ENCODE measurements around the gene ASNSD1.
"Not testable (repeated sequence)": the region's sequence is repeated elsewhere in the genome, so short reads cannot be mapped to it uniquely, and the experiment has no call there.

The ASNSD1 gene

DNA sequence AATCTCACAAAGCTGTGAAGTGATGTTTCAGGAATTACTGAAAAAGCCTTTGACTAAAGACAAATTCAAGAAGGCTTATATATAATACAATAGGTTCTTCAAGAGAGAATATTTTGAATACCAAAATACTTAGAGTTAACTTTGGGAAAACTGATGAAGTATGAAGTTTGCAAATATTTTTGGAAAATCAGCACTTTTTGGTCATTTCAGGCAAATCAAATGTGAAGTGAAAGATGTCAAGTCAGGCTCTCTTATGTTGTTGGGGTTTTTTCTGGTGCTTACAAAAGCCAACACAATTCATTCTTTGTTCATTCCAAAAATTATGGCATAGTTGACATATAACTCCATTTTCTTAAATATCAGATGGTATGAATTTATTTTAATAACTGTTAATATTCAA, 14.7 kb upstream of the ASNSD1 start:
- no peak for DNase-seq (ENCODE audit: low spot score)

DNA sequence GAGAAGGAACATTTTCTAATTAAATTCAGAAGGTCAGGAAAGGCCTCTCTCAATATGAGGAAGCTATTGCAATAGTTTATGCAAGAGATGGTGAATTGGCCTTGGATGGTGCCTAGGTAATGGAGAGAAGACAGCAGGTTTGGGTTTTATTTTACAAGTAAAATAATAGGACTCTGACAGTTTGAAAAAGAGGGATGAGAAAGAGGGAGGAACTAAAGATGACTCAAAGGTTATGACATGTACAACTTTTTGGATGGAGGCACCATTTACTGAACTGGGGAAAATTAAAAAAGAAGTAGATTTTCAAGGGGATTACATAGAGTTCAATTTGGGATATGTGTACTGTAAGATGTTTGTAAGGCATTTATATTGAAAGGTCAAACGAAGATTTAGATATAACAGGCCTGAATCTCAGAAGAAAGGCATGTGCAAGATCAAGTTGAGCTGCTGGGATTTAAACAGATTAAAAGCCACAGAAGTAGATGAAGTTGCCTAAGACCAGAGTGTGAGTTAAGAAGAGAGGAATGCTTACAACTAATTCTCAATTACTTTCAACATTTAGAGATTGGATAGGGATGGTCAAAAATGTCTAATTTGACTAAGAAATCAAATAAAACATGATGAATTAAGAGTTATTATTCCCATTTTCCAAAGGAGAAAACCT, 12.3 kb upstream of the ASNSD1 start:
- no peak for DNase-seq (ENCODE audit: low spot score)

DNA sequence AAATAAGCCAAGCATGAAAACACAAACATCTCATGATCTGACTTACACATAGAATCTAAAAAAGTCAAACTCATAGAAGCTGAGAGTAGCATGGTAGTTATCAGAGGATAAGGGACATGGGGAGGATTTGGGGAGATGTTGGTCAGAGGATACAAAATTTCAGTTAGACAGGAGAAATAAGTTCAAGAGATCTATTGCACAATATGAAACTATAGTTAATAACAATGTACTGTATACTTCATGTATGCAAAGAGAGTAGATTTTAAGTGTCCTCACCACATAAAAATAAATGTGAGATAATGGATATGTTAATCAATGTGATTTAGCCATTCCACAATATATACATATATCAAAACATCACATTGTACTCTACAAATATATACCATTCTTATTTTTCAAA, 10.0 kb upstream of the ASNSD1 start:
- DNase-seq (ENCODE audit: low spot score) = no peak

DNA sequence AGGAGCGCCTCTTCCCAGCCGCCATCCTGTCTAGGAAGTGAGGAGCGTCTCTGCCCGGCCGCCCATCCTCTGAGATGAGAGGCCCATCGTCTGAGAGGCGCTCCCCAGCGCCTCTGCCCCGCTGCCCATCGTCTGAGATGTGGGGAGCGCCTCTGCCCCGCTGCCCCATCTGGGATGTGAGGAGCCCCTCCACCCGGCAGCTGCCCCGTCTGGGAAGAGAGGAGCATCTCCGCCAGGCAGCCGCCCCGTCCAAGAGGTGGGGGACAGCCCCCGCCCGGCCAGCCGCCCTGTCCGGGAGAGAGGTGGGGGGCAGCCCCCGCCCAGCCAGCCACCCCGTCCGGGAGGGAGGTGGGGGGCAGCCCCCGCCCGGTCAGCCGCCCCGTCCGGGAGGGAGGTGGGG, 7.8 kb upstream of the ASNSD1 start:
- DNase-seq (ENCODE audit: low spot score) = not testable (repeated sequence)

DNA sequence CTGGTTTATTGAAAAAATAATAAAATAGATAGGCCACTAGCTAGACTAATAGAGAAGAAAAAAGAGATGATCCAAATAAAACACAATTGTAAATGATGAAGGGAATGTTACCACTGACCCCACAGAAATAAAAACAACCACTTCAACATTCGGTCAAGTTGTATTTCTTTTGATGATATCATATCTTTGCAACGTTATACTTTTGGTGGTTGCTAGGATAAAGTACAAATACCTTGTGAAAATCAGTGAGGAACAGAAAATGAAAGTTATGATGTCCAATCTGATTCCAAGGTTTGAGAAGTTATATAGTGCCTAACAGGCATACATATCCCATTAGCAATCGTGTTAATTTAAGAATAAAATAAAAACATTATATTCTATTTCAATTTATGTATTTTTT, 6.6 kb upstream of the ASNSD1 start:
- no peak for DNase-seq (ENCODE audit: low spot score)

DNA sequence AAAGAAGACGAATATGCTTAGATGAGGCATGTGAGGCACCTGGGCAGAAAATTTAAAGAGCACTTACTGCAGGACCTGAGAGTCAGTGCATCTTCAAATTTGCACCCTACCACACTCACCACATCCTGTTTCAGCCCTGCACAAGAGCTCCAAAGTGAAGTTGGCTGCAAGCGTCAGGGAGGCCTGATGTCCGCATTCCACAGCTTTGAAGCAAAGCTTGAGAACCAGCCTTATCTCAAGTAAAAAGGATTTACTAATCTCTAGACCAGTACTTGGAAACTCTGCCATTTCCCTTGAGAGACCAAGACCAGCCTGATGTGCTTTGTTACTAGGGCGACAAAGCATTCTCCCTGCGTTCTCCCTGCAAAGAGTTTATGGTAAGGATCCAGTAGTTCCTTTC, 3.4 kb upstream of the ASNSD1 start:
- no peak for DNase-seq (ENCODE audit: low spot score)

DNA sequence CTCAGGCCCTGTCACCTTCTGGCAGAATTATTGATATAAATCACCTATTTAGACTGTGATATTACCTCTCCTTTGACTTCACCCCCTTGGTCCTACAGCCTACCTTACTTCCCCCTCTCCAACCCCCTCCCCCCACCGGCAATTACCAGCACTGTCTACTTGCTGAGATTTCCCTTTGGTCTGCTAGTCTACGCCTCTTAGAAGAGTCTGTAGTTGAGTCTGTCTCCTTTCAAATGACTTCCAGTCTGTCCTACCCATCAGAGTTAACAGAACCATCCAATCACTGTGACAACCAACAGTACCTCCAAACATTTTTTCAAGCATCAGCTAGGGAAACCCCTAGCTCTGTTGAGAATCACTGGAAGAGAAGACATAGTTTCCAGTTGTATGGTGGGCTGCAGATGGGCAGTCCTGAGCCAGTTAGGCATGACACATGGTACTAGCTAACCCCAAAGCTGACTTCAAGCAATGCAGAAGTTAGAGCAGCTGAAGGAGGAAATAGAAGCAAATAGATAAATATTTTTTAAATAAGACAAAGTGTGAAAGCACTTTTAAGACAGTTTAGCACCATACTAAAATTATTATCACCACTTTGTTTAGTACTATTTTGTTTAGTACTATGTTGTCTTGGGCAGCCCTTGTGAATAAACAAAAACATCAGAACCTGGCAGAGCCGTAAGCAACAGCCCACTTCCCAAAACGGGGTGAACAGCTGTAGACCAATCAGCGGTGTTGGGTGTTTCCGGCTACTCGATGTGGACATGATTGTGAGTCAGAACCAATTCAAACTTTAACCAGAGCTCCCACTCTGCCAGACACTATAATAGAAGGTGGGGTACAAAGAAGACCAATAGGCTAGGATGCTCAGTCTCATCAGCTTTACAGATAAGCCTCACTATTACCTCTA, 2.7 kb upstream of the ASNSD1 start:
- DNase-seq (ENCODE audit: low spot score) = no peak

DNA sequence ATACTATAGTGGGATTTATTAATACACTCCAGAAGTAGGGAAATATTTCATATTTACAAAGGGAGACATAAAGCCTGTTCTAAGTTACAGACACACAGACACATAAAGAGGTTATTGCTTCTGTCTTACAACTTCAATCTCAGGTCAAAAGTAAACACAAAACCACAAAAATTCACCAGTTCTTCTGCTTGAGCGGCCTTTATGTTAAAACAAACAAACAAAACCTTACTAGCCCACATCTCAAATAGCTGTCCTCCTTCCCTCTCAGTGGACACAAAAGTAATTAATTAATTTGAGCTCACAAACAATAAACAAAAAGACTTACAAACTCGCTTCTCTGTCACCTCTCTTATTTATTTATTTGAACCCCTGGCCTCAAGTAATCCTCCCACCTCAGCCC, 1.5 kb upstream of the ASNSD1 start:
- DNase-seq (ENCODE audit: low spot score) = peak; percentile 69

DNA sequence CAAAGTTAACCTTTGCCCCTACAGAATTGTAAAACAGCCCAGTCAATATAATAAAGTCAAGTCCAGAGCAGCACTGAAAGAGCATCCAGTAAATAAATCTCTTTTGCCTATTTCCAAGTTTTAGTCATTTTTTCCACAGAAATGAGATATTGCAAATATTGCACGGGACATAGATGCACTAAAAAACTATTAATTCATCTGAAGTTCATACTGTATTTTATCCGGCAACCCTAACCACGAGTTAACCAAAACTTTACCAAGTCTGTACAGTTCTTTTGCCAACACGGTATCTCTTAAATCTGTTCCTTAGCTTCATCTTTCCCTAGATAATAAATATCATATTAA, 484 bp upstream of the ASNSD1 start:
- no peak for DNase-seq (ENCODE audit: low spot score)

DNA sequence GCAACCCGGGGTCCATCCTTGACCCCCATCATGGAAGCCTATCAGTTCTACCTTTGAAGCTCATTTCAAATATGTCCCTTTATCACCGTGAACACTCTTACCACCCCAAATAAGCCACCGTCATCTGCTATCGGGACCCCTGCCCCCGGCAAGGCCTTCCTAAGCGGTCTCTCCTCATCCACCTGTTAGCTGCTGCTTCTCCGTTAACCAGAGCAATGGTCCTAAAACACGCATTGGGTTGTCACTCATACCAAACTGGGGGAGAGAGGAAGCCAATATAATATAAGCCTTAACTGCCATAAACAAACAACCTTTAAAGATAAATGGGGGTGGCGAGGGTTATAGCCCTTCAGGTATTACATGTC, 680 bp downstream of the ASNSD1 start:
- DNase-seq (ENCODE audit: low spot score) = no peak

DNA sequence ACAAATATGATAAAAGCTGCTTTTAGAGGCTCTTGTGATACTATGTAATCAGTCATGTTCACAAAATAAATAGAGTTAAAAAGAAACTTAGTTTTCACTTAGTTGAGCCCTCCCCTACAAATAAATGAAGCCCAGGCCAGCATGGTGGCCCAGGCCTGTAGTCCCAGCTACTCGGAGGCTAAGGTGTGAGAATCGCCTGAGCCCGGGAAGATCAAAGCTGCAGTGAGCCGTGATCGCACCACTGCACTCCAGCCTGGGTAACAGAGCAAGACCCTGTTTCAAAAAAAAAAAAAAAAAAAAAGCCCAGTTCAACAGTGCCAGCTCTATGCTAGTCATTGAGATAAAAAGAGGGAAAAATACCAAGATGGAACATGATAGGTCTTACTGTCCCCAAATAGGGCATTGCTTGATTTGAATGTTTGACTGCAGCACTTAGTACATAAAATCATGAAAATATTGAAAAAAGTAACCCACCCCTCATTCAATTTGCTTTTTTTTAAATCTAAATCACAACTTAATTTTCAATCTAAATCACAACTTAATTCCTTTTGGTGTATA, 1.5 kb downstream of the ASNSD1 start:
- DNase-seq (ENCODE audit: low spot score) = no peak

DNA sequence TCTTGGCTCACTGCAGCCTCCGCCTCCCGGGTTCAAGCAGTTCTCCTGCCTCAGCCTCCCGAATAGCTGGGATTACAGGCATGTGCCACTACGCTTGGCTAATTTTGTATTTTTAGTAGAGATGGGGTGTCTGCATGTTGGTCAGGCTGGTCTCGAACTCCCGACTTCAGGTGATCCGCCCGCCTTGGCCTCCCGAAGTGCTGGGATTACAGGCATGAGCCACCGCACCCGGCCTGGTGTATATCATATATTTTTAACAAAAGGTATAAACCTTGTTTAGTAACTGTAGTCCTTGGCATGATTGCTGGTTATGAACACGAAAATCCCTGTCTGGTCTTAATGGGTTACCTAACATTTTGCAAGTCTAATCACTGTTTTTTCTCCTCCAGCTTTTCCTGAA, 2.1 kb downstream of the ASNSD1 start:
- not testable (repeated sequence) for DNase-seq (ENCODE audit: low spot score)

DNA sequence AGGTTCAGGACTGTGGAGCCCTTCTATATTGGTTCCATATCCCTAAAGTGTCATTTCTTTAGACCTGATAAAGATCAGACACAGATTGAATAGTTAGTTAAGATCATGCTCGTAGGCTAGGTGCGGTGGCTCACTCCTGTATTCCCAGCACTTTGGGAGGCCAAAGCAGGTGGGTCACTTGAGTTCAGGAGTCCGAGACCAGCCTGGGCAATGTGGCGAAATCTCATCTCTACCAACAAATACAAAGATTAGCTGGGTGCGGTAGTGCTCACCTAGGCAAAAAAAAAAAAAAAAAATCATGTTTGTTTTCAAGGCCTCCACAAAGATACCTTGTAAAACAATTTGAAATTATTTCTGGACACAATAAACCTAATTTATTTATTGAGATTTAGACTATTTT, 8.7 kb downstream of the ASNSD1 start:
- DNase-seq (ENCODE audit: low spot score) = no peak

DNA sequence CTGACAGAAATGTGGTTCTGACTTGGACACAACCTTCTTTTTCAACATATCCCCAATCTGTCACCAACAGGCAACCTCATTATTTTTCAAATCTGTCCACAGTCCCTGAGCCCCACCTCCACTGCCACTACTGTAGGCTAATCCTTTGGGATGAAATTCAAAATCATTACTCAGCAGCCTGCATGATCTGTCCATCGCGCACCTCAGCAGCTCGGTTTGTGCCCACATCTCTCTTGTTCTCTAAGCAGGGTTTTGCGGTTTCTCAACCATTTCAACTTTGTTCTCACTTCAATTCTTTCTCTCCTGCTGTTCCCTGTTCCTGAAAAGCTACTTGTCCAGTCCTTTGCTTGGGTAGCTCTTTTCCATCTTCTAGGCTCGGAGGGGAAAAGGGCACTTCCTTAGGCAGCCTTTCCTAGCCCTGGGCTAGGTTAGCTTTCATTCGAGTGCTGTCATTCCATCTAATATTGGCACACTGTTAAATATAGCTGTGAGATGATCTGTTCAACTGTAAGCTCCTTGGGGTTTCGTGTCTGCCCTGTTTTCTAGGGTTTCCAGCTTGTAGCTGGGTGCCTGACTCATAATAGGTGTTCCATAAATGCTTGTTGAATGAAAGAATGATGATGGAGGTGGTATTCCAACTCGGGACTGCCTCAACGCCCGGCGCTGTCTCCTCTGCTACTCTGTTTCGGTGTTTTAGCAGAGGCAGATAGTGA, 12.6 kb downstream of the ASNSD1 start:
- DNase-seq (ENCODE audit: low spot score) = no peak

DNA sequence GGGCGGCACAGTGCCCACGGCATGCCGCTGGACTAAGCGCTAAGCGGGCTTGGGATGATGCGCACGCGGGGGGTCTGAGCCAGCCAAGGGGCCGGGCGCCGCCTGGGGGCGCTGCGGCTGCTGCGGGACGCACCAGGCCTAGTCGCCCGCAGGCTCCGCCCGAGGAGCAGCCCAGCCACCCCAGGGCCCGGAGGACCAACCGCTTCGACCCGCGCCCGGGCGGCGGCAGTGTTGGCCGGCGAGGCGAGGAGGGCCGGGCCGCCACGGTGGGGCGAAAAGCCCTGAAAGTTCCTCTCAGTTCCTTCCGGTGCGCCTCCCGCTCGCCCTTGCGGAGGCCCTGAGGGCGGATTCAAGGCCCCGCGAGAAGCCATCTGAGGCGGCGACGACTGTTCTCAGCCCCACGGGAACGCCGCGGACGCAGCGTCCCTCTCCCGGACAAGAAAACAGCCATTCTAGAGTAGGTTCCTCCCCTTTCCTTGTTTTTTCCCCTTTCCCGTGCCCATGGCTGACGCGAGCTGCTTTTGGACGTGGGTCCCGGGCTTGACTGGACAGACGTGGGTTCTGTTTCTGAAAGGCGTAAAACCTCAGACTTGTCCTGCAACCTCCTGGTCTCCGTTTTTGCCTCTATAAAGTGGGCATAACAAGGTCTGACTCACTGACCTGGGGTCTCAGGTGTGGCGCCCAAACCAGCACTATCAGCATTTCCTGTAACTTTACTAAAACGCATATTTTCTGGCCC, 13.3 kb downstream of the ASNSD1 start, which contains the start of gene ANKAR:
Gene ANKAR (plus strand): TSS at position 297 of the 739 bp plus-strand sequence. CDS start 1,821 bp downstream, outside the sequence.
- peak; percentile 85 for DNase-seq (ENCODE audit: low spot score)

DNA sequence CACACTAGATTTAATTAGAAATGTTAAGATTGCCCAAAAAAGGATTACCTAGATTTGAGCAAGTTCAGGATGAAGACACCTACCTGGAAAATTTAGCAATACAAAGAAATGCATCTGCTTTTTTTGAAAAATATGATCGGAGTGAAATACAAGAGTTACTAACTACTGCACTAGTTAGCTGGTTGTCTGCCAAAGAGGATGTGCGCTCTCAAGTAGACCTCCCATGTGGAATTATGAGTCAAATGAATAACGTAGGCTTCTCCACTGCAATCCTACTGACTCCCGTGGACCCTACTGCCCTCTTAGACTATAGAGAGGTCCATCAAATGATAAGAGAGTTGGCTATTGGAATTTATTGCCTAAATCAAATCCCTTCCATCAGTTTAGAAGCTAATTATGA, 15.2 kb downstream of the ASNSD1 start:
- DNase-seq (ENCODE audit: low spot score) = no peak

DNA sequence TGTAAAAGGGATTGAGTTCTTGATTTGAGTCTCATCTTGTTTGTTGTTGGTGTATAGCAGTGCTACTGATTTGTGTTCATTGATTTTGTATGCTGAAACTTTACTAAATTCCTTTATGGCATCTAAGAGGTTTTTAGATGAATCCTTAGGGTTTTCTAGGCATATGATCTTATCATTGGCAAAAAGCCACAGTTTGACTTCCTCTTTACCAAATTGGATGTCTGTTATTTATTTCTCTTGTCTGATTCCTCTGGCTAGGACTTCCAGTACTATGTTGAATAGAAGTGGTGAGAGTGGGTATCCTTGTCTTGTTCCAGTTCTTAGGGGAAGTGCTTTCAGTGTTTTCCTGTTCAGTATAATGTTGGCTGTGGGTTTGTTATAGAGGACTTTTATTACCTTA, 18.0 kb downstream of the ASNSD1 start:
- no peak for DNase-seq (ENCODE audit: low spot score)

DNA sequence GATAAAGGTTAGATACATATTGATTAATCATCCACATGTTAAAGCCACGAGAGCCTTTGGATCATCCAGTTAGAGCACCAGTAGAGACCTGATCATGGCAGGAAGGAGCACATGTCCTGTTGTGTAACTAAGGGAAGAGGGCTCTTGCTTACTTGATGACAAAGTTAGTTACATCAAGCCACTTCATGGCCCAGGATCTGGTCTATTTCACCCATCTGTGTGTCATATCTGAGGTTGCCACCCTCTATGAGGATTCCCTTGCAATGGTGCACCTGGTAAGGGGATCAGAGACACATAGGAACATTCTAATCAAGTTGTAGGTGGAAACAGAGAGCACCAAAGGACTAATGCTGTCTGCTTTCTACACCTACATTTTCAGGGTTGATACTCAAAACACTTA, 19.9 kb downstream of the ASNSD1 start:
- no peak for DNase-seq (ENCODE audit: low spot score)

DNA sequence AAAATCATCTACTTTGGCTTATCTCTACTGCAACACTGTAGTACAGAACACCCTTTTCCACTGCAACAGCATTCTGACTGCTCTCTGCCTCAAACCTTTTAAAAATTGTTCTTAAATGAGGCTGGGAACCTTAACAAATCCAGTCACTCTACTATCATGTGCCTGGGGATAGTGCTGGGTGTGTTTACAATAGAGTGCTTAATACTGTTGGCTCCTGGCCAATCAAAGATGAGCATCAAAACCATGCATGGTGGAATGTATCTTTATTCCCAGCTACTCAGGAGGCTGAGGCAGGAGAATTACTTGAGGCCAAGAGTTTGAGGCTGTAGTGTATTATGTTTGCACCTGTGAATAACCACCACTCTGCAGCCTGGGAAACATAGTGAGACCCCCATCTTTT, 20.6 kb downstream of the ASNSD1 start:
- no peak for DNase-seq (ENCODE audit: low spot score)

DNA sequence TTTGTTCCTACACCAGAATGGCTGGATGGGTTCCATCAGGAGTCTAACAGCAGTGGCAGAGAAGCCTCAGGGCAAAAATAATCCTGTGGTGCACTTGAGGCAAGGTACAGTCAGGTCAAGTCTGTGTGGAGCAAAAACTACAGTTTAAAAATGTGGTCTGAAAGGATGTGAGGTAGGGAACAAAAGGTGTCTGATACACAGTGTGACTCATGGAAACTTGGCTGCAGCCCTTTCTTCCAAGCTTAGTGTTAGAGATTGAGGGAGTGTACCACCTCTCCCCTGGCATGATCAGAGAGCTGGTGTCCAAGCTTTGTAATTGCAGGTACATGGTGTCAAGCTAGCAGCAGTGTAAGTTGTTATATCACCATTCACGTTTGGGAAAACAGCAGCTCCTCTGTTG, 22.1 kb downstream of the ASNSD1 start:
- no peak for DNase-seq (ENCODE audit: low spot score)

DNA sequence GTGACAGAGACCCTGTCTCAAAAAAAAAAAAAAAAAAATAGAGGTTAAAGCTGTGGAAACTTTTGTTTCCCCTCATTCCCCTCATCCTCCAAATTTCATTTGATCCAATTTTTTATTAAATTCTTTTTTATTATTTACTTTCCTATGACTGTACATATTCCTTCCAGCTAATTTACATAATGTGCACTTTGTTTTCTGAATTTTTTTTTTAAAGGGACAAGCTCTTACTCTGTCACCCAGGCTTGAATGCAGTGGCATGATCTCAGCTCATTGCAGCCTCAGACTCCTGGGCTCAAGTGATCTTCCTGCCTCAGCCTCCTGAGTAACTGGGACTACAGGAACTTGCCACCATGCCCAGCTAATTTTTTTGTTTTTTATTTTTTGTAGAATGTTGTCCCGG, 23.6 kb downstream of the ASNSD1 start:
- DNase-seq (ENCODE audit: low spot score) = no peak
